Heart right ventricle (tissue), 16 donors: ENCODE measurements around the gene NAPA. TPM values are rescaled to one million over a fixed set of nuclear protein-coding genes. Genes with fewer than 3 reads are reported as not detected.

Source experiments
- ATAC-seq, 8 donors: fragments of 200-7000 bp; cut with Tn5 transposase; one replicate each; pipeline ENCODE4 v1.9.1; 2020; ENCODE audit warnings: mild to moderate bottlenecking in 8 of 8, moderate library complexity in 8 of 8, moderate number of reproducible peaks in 1 of 8
- DNase-seq, 2 donors: peaks; one replicate each; pipeline ENCODE4 v3.0.0-alpha.2; 2020
- H3K27ac ChIP-seq, 10 donors: fragments of 200-600 bp; sonication (generic) in 2 of 10; one replicate each; pipeline versions ENCODE4 v1.5.0 to v1.8.0; 2020 to 2022; ENCODE audit warnings: mild to moderate bottlenecking in 3 of 10
- H3K27me3 ChIP-seq, 7 donors: fragments of 200-600 bp; one replicate each; pipeline ENCODE4 v1.8.0; 2021 to 2022; ENCODE audit warnings: mild to moderate bottlenecking in 2 of 7
- H3K36me3 ChIP-seq, 9 donors: fragments of 200-600 bp; sonication (generic) in 1 of 9; one replicate each; pipeline versions ENCODE4 v1.5.0 to v1.8.0; 2020 to 2022; ENCODE audit warnings: mild to moderate bottlenecking in 2 of 9
- H3K4me1 ChIP-seq, 9 donors: fragments of 200-600 bp; sonication (generic) in 1 of 9; one replicate each; pipeline versions ENCODE4 v1.5.0 to v1.8.0; 2020 to 2022; ENCODE audit warnings: mild to moderate bottlenecking in 4 of 9
- H3K4me3 ChIP-seq, 10 donors: fragments of 200-600 bp; sonication (generic) in 2 of 10; one replicate each; pipeline versions ENCODE4 v1.5.0 to v1.8.0; 2020 to 2022; ENCODE audit warnings: mild to moderate bottlenecking in 7 of 10, moderate library complexity in 2 of 10
- H3K9me3 ChIP-seq, 11 donors: fragments of 200-600 bp in 10 of 11; sonication (generic) in 2 of 11; one replicate each; pipeline versions ENCODE4 v1.5.0 to v1.8.0; 2013 to 2022; ENCODE audit warnings: mild to moderate bottlenecking in 2 of 11, control low read depth in 1 of 11, moderate library complexity in 1 of 11
- CTCF ChIP-seq, 9 donors: fragments of 200-600 bp; sonication (generic) in 2 of 9; IDR thresholded peaks; one replicate each; pipeline versions ENCODE4 v1.5.0 to v1.8.0; 2021 to 2022; ENCODE audit warnings: antibody characterized with exemption in 9 of 9, mild to moderate bottlenecking in 5 of 9, moderate library complexity in 1 of 9
- WGBS, 2 donors: extraction: QIAGEN DNeasy Blood & Tissue Kit; methylation state at CpG; one replicate each; pipeline ENCODE4 v1.1.7; 2013; ENCODE audit warnings: inconsistent platforms in 1 of 2; 5-methylcytosine and 5-hydroxymethylcytosine counted together
- intact Hi-C, 10 donors: fragments of 100-400 bp; cut with DNase I; formaldehyde crosslinking; loops; one replicate each; pipeline versions ENCODE4 v1.11.1 to v1.14.2; 2022
- polyA plus RNA-seq, 2 donors: library from polyadenylated mRNA; stranded (reverse); fragments of 200-250 nt; gene quantifications; one replicate each; pipeline ENCODE4 v1.2.3, GENCODE V29; 2013
- total RNA-seq, 10 donors: library from RNA; stranded (reverse); fragmentation: NEBNext Ultra II Directional in 3 of 10; extraction: Animal tissue kit (Norgen Biotek cat#: 25700) in 3 of 10; gene quantifications; one replicate each; pipeline versions ENCODE4 v1.2.1 to v1.2.4, GENCODE V29; 2021 to 2023
- donor health status: Arrhythmogenic right ventricular cardiomyopathy.
- donor health status: ischemic (EF 13 %, LVEDD 7.1; RV severe dilation, severe dysfunction).
- donor health status: healthy with polysubstance abuse.
- donor health status: DM: no; HTN: yes; CAD: no.
- donor health status: DM: no; HTN: no; CAD: no.
- donor health status: ischemic (EF 25% LVEDD 6.9; RV normal size, moderate dysfunction).
- donor health status: ischemic (EF 25% LVEDD 5.7; RV mildly dilated, moderate dysfunction).
- donor health status: healthy.
- donor health status: DM: yes; HTN: yes; CAD: no.
- donor health status: Ischemic cardiomyopathy.
- donor health status: ischemic (EF 35%, LVEDD 5.7; RV mildly dilated, moderate dysfunction).
- donor health status: nonischemic (EF 11% LVEDD 7.7; RV severe dilation, severe dysfunction).
- donor health status: DM: yes; HTN: yes; CAD: no.
- donor health status: PGD.
- donor health status: ischemic (EF 29% LVEDD 5.4; RV normal size, mild dysfunction).
- donor health status: nonischemic (EF 23%, LVEDD 6.1; RV moderate dilation, normal function).

NAPA gene
- total and polyA plus RNA-seq, 12 donors, result 115 to 183 (median 125) TPM

DNA sequence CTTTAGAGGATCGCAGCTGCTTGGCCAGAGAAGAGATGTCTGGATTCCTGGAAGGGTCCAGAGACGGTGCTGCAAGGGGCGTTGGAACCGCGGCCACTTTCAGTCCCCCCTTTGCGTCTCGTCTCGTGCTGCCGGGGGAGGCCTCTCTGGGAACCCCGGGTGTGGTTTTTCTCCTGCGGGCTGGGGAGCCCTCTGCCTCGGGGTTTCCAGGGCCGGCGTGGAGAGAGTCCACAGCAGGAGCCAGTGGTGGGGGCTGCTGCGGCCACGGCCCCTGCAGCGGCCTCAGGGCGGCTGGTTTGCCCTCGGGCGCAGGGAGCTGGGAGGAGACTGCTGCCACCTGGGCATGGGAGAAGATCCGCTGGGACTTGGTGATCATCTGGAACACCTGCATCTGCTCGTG is 29.6 kb upstream of the NAPA start:
- DNase-seq, result no peak

DNA sequence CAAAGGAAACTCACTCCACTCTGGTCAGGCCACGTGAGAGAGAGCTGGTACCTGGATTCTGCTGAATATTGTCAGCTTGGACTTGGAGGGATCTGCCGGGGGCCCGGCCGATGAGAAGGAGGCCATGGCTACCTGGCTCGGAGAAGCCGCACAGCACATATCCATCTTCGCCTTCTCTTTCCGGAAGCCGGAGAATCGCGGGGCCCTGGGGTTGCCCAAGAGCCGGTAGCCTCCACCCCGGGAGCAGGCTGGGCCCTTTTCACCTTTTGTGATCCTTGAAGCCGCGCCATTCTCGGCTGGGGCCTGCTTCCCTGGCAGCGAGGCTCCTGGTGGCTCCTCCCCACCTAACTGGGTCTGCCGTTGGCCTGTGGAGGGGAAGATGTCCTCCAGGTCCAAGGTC is 29.2 kb upstream of the NAPA start:
- H3K27ac ChIP-seq, result no peak overlapping the region
- peaks cover 0 to 20% (median 6%) of the 10 kb centered on the region in 9 donors for H3K4me1 ChIP-seq
- ATAC-seq, result no peak
- 93% methylated on average over 18 of the region's 18 CpGs for WGBS, 2 donors
- intact Hi-C loops, result loop anchor here in 1 of 10 donors (10.0 kb wide), 1 partner anchor 51 kb away; no protein-coding TSS in a partner anchor
- H3K9me3 ChIP-seq, result no peaks in the 10 kb centered on the region
- no peak for TF ChIP-seq CTCF (IDR thresholded peaks at IDR 0.05)
- no peak for DNase-seq
- peaks cover 9 to 41% (median 23%) of the 10 kb centered on the region in 7 donors for H3K27me3 ChIP-seq
- H3K36me3 ChIP-seq, result no peaks in the 10 kb centered on the region
- H3K4me3 ChIP-seq, result no peak overlapping the region

More for the DNA sequence above, 29.6 kb upstream of the NAPA start:
- 90 to 93% methylated on average over 22 of the region's 22 CpGs for WGBS, 2 donors
- peaks cover 0 to 20% (median 6%) of the 10 kb centered on the region in 9 donors for H3K4me1 ChIP-seq
- no peak overlapping the region for H3K27ac ChIP-seq
- H3K9me3 ChIP-seq, result no peaks in the 10 kb centered on the region
- H3K36me3 ChIP-seq, result no peaks in the 10 kb centered on the region
- H3K27me3 ChIP-seq, result peaks cover 9 to 41% (median 23%) of the 10 kb centered on the region in 7 donors
- no peak for ATAC-seq
- no peak overlapping the region for H3K4me3 ChIP-seq
- TF ChIP-seq CTCF (IDR thresholded peaks at IDR 0.05), result no peak
- intact Hi-C loops, result loop anchor here in 1 of 10 donors (10.0 kb wide), 1 partner anchor 50 kb away; no protein-coding TSS in a partner anchor

GRCh38 chr19:47542030-47542475 is 27.2 kb upstream of the NAPA start:
- peaks cover 0 to 20% (median 6%) of the 10 kb centered on the region in 9 donors for H3K4me1 ChIP-seq
- TF ChIP-seq CTCF (IDR thresholded peaks at IDR 0.05), result no peak
- no peak overlapping the region for H3K4me3 ChIP-seq
- no peaks in the 10 kb centered on the region for H3K9me3 ChIP-seq
- peak in 1 of 2 donors; percentile 60 for DNase-seq
- WGBS, 2 donors, result 38 to 39% methylated on average over 9 of the region's 9 CpGs
- peak overlapping the region; percentile 46 to 79 (median 69) for H3K27ac ChIP-seq
- intact Hi-C loops, result loop anchor here in 1 of 10 donors (10.0 kb wide), 1 partner anchor 53 kb away; no protein-coding TSS in a partner anchor
- H3K27me3 ChIP-seq, result peaks cover 9 to 41% (median 21%) of the 10 kb centered on the region in 7 donors
- ATAC-seq, result peak; percentile 53 to 95 (median 82)
- H3K36me3 ChIP-seq, result no peaks in the 10 kb centered on the region

DNA sequence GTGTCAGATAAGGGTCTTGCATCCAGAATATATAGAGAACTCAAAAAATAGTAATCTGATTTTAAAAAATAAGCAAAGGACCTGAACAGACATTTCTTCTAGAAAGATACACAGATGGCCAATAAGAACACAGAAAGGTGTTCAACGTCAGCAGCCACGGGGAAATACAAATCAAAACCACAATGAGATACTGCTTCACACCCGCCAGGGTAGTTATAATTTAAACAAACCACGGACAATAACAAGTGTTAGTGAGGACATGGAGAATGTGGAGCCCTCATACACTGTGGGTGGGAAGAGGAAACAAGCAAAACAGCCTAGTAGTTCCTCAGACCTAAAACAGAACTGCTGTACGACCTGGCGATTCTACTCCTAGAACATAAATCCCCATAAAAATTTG is 26.7 kb upstream of the NAPA start:
- no peak for DNase-seq
- no peaks in the 10 kb centered on the region for H3K9me3 ChIP-seq
- H3K4me1 ChIP-seq, result peaks cover 0 to 20% (median 6%) of the 10 kb centered on the region in 9 donors
- H3K27ac ChIP-seq, result peak overlapping the region in 5 of 10 donors; percentile 63 to 79 (median 76)
- peak in 2 of 8 donors; percentile 7 to 10 for ATAC-seq
- H3K27me3 ChIP-seq, result peaks cover 9 to 36% (median 21%) of the 10 kb centered on the region in 7 donors
- no peaks in the 10 kb centered on the region for H3K36me3 ChIP-seq
- intact Hi-C loops, result loop anchor here in 1 of 10 donors (10.0 kb wide), 1 partner anchor 53 kb away; no protein-coding TSS in a partner anchor
- WGBS, 2 donors, result 72 to 83% methylated on average over 6 of the region's 6 CpGs
- no peak for TF ChIP-seq CTCF (IDR thresholded peaks at IDR 0.05)
- H3K4me3 ChIP-seq, result no peak overlapping the region
